GM12873 (cell line): ENCODE measurements around the gene RAB1B.

Experiments
- TF ChIP-seq, protein P1 (sequence below): IDR thresholded peaks from 2 replicates; pipeline ENCODE4 v1.5.1; 2012; ENCODE audit warnings: low read depth, mild to moderate bottlenecking, moderate library complexity, low read length, control low read depth; ENCODE audit not compliant: insufficient read depth; ENCODE audit errors: missing control alignments

RAB1B gene

DNA sequence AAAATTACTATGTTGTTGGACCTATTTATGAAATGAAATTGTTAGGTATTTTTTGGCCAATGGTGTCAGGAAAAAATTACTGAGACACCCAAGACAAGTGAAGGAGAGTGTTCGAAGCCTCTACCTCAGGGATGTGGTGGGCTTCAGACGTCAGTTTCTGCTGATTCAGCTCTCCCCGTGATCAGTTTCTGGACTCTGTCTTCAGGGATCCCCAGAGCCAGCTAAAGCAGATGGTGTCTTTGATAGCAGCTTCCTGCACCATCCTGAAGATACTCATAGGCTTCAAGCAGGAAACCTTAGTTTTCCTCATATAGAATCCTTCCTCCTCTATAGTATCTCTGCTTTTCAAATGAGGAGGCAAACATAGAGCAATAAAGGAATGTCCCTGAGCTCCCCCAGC, 41.0 kb downstream of the RAB1B start:
- TF ChIP-seq, protein P1, sequence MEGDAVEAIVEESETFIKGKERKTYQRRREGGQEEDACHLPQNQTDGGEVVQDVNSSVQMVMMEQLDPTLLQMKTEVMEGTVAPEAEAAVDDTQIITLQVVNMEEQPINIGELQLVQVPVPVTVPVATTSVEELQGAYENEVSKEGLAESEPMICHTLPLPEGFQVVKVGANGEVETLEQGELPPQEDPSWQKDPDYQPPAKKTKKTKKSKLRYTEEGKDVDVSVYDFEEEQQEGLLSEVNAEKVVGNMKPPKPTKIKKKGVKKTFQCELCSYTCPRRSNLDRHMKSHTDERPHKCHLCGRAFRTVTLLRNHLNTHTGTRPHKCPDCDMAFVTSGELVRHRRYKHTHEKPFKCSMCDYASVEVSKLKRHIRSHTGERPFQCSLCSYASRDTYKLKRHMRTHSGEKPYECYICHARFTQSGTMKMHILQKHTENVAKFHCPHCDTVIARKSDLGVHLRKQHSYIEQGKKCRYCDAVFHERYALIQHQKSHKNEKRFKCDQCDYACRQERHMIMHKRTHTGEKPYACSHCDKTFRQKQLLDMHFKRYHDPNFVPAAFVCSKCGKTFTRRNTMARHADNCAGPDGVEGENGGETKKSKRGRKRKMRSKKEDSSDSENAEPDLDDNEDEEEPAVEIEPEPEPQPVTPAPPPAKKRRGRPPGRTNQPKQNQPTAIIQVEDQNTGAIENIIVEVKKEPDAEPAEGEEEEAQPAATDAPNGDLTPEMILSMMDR = no peak

DNA sequence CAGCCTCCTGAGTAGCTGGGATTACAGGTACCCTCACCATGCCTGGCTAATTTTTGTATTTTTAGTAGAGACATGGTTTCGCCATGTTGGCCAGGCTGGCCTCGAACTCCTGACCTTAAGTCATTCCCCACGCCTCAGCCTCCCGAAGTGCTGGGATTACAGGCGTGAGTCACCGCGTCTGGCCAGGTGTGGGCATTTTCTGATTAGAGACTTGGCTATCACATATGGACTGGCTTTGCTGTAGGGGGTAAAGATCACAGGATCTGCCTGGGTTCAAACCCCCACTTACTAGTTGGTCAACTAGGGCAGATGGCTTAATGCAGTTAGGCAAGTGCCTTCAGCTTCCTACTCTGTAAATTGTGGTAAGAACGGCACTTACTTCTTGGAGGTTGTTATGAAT, 41.9 kb downstream of the RAB1B start:
- TF ChIP-seq, protein P1 = no peak

DNA sequence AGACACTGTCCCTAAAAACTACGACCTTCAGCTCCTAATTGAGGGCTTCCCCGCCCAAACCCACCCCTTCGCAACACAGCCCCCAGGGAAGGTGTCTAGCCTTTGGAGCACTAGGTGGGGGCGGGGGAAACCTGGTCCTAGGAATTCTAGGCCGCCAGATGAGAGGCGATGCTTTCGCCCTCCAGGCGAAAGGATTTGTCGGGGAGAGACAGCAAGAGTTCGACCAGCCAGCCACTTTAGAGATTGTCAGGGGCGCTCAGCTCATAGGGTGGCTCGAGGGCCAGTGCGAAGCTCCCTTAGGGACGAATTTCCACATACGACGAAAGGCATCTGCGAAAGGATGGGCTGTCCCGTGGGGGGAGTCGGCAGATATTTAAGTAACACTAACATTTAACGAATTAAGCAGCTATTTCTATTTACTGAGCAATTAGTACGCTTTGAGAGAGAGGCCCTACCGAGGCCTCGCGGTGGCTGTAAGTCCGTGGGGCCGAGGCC, 43.1 kb downstream of the RAB1B start:
- TF ChIP-seq, protein P1 = peak; percentile 85

DNA sequence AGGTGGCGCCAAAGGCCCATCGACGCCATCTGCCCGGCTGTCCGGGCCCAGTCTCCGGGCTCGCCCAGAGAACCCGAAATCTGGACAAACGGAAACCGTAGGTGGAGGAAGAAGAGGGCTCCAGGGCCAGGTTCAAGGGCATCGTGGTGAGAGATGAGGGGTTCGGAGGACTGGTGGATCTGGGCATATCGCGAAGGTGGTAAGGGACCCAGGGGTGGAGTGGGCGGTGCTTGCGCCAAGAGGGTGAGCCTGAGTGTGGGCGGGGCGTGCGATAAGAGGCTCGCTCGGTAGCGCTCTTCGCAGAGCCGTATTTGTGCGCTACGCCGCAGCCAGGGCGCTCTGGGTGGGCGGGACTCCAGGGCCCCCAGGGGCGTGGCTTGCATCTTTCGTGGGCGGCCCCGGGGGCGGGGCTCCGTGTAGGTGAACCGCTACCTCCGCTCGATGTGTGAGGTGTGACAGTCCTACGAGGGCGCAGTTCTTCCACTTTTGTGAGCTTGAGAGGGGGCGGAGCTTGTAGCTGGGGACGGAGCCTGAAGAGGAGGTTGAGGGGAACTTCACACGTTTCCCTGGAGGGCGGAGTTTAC, 43.6 kb downstream of the RAB1B start:
- TF ChIP-seq, protein P1 = no peak

DNA sequence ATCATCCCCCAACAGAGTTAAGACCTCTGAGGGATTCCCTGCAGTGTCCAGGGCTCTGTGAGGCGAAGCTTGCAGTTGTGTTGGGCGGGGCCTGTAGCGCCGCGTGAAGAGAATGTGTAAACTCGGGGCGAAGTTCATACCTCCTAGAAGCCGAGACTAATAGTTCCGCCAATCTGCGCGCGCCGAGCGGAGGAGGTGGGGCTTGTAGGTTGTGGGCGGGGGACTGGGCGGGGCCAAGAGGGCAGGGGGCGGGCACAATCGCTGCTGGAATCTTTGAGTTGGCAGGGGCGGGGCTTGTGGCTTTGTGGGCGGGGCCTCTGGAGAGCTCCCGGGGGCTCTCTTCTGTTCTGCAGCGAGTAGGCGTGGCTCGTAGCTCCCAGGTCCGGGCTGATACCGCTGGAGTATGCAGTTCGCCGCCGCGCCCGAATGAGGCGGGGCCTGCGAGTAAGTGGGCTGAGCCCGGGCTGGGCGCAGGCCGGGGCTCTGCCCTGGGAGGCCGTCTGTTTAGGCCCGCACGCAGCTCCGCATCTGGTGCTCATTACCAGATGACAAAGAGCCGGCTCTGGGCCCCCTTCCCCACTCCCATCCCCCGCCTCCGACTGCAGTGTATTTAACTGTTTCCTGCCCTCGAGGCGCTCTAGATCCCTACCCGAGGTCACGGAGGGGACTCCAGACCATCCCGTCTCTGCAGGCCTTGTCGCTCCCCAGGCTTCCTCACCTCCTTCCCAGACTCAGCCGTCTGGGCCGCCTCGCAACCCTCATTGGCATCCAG, 44.3 kb downstream of the RAB1B start:
- TF ChIP-seq, protein P1 = no peak

DNA sequence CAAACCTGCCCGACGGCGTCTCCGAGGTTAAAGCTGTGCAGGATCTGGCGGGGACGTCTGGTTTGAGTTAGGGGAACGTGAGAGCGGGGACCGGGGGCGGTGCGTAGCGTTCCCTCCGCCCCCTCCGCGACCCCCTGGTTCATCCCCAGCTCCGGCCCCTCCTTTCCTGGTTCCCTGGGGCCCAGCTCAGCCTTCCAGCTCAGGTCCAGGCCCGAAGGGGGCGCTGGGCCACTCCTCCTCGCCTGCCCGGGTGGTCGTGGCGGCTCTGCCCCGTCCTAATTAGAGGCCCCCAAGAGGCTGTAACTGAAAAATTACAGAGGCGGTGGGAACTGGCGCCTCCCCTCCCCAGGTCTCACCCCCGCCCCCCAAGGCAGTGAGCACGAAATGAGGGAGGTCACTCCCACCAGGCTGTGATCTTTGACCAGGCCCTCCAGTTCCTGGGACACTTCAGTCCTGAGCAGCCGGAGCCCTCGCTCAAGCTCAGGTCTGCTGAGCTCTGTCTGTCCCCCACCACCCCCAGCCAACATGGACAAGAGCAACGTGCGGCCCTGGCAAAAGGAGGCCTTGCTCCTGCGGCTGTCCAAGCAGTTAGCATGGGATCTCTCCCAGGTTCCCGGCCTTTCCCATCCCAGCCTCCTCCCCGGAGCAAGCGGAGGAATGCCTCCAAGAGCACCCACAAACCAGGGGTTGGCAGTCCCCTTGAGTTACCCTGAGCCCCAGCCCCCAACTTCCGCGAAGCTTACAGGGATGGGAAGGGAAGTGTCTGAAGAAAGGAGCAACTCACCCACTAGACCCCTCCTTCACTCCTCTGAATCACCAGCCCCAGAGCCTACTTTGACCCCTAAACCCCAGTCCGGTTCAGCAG, 45.1 kb downstream of the RAB1B start:
- TF ChIP-seq, protein P1 = no peak

DNA sequence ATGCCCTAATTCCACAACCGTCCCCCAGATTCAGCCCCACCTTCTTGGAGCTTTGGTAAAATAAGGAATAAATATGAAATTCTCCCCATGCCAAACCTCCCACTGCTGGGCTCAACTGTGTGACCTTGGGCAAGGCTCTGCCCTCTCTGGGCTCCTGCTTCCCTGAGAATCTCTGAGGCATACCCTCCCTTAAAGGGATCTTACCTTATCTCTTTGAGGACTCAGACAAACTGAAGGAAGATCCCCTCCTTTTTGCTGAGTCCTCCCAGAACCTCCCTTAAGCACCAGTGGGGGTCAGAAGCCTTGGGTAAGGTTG, 45.7 kb downstream of the RAB1B start:
- TF ChIP-seq, protein P1 = no peak
